Endometrium (tissue), 2 donors: ENCODE measurements around the gene SQSTM1.
A peak's percentile ranks its signal among the peaks of the same experiment; 100 is the strongest.

Experiments
- FAIRE-seq: peaks from 2 replicates; lab custom pipeline; 2012; peaks lifted over from hg19 to GRCh38; lab: Jason Lieb, UNC
- donor health status: control.
- donor health status: control.

The SQSTM1 gene

DNA sequence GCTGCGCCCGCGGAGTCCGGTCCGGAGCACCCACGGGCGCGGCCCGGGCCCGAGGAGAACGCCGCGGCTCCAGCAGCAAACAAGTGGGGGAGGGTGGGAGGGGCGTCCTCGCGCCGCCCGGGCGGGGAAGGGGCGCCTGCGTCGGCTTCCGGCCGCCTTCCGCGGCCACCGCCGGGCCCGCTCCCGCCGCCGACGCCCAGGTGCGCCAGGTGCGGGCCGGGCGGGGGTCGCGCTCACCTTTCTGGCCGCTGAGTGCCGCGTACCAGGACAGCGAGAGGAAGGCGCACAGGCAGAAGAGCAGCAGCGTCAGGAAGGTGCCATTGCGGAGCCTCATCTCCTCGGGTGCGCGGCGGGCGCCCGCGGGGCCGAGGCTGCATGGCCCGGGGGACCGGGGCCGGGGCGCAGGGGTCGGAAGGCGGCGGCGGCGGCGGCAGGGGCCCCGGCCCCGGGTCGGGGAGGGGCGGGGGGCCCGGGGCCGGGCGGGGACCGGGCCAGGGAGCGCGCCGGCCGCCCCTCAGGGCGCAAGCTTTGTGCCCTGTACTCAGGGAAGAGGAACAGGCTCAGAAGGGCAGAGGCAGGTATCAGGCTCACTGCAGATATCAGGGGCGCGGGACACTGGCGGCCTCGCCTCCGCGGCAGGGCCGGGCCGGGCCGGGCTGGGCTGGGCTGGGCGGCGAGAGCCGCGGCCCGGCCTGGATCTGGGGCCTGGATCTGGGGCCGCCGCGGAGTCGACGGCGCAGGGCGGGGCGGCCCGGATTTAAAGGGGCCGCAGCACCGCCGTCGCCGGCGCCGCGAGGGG is 14.3 kb upstream of the SQSTM1 start, which contains the start of gene MGAT4B:
MGAT4B (minus strand) TSS at position 617 of the 799 bp plus-strand sequence; CDS start at position 334, 283 bp downstream.
- FAIRE-seq: no peak

- FAIRE-seq: no peak
These were observed 8.4 kb upstream of the SQSTM1 start for GRCh38 chr5:179812135-179812825.

DNA sequence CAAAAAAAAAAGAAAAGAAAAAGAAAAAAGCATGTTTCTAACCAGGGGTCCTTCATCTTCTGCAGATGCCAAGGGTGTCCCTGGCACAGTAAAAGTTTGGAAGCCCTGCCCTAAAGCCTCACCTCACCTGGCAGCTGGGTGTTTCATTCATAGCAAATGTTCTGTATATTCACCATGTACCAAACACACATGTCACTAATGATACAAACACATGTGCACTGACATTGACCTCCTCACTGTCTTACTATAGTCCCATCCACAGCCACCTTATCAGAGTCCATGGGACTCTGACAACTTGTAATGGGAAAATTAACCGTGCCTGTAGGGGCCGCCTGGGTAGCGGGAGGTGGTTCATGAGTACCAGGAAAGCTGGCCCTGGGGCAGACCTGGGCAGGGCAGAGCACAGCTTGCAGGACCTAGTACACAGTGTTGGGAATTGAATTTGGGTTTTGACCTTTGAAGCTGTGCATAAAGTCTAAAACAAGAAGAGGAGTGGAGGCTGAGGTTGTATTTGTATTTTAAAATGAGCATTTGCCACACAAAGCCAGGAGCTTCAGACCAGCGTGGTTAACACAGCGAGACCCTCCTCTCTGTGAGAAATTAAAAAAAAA is 7.6 kb upstream of the SQSTM1 start:
- FAIRE-seq: no peak

- no peak for FAIRE-seq
These were observed 6.6 kb upstream of the SQSTM1 start for GRCh38 chr5:179814090-179814489.

DNA sequence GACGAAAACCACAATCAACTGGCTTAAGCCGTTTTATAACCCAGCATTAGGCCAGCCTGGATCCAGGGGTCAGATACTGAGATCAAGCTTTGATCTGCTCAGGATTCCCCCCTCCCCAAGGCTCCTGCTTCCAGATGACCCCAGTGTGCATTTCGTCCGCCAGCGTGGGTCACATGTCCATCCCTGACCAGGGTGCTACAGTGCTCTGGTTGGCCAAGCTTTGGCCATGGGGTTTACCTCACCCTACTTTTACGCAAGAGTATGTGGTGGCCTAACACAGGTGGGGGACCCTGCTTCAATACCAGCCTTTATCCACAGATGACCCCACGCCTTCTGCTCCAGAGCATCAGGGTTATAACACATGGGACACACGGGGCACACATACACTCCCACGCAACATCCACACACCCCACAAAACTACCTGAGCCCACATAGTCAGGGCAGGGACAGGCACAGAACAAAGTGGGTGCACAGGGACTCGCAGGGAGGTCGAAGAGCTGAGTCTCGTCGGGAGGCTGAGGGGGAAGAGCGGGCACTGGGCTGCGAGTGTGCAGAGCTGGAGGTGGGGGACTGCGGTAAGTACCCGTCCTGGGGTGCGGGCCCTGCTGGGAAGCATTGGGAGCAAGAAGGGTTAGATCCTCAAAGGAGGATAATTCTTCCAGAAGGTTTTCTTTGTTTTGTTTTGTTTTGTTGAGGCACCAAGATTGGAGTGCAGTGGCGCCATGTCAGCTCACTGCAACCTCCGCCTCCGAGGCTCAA is 5.0 kb upstream of the SQSTM1 start:
- FAIRE-seq: no peak

DNA sequence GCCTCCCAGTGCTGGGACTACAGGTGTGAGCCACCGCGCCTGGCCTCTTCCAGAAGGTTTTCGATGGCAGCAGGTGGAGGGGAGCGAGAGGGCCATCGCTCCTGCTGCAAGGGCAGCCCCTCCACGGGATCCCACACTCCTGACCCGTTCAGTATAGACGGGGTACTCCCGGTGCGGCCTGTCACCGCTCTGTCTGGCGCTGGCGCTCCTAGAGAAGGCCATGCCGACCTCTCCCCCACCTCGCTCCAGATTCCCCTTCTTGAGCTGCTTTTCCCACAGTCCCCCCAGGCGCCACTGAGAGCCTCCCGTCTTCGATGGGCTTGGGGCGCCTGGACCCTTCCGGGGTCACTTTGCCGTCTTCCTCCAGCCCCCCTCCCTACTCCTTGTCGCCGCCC is 4.3 kb upstream of the SQSTM1 start:
- no peak for FAIRE-seq

DNA sequence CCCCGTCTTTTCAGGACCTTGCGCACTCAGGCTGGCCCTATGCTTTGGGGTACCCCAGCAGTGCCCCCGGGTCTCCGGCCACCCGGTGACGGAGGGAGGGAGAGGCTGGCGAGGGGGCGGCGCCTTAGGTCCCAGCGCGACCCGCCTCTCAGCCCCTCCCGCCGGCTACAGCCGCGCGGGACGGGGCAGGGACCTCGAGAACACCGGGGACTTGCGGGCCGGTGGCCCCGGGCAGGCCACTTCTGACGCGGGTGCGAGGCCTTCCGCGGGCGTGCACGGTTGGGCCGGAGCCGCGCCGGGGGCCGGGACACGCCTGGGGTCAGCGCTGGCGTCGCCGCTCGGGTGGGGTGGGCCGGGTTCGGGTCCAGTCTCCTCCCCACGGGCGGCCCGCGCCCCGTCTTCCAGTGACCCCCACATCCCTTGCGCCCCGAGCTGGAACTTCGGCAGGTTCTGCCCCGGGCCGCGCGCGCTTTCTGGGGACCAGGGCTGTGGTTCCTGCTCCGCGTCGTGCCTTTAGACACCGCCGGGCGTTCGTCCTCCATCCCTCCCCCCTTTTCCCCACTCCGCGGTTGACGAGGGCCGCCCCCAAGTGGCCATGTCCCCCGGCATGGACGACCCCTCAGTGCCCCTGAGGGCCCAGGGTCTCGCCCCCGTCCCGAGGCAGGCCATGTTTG is 3.8 kb upstream of the SQSTM1 start:
- FAIRE-seq: no peak

DNA sequence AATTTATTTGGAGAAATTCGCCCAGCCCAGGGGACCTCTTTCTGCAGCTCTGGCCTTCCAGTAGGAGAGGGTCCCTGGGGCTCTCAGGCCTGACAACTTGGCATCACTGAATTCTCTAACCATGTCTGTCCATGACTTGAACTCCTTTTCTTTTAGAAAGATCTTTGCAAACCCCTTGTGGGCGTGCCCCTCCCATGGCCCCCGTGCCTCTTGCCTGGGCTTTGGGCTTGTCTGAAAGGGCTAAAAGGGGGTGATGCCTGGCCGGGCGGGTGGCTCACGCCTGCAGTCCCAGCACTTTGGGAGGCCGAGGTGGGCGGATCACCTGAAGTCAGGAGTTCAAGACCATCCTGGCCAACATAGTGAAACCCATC is 3.2 kb upstream of the SQSTM1 start:
- FAIRE-seq: no peak

DNA sequence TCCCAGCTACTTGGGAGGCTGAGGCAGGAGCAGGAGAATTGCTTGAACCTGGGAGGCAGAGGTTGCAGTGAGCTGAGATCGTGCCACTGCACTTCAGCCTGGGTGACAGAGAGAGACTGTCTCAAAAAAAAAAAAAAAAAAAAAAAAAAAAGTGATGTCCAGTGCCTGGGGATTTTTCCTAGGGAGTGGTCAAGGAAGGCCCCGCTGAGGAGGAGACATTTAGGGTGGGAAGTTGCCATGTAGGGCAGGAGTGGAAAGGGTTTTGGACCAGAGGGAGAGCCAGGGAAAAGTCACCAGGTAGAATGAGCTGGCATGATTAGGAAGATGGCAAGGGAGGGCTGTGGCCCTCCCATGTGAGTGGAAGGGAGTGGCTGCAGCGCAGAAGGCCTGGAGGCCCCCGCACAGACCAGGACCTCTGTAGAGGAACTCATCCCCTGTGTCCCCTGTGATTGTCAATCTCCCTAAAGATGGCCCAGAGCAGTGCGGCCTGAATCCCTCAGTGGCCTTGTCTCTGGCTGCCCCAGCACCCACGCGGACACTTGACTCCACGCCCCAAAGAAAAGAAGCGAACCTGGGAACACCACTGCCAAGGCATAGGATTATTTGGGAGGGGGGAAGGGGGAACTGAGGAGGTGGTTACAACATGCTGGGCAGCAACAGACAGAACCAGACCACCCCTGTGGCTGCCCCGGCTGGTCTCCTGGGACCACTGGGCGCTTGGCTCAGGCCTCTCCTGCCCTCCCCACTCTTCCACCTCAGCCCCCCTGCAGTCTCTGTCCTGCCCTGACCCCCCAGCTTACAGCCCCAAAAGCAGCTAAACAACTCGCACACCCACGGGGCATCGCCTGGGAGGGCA is 2.6 kb upstream of the SQSTM1 start:
- FAIRE-seq: no peak

- FAIRE-seq: no peak
These were observed 1.9 kb upstream of the SQSTM1 start for GRCh38 chr5:179818746-179819295.

DNA sequence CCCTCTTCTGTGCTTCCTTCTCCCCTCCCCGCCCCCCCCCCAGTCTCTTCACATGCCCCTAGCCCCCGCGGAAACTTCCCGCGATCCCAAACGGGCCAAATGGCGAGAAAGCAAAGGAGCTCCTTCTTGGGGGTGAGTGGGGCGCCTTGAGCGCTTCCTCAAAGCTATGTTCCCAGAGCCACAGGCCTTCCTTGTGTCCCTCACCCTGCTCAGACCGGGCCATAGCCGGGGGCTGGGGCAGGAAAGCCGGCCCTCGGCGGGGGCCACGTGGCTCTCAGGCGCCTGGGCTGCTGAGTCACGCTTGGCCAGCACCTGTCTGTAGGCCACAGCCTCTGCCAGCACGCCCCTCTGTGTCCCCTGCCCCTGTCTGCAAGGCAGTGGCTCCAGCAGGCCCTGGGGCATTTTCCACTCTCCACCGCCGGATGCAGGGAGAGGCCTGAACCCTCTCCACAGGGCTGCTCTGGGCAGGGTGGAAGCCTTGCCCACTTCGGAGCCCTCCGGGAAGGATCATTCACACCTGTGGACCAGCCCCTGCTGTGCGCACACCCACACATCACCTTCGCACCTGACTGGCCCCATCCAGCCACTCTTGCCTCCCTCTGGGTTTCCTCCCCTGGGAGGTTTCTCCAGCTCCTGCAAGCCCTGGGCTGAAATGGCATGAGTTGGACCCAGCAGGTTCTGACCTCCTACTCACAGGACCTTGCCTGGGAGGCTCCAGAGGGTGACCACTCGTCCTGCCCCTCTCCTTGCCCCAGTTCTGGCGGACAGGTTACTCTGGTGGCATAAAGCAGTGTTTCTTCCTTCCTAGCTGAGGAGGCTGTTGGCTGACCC is 1.2 kb upstream of the SQSTM1 start:
- FAIRE-seq: no peak

GRCh38 chr5:179820127-179820482 is 600 bp upstream of the SQSTM1 start:
- FAIRE-seq: no peak

DNA sequence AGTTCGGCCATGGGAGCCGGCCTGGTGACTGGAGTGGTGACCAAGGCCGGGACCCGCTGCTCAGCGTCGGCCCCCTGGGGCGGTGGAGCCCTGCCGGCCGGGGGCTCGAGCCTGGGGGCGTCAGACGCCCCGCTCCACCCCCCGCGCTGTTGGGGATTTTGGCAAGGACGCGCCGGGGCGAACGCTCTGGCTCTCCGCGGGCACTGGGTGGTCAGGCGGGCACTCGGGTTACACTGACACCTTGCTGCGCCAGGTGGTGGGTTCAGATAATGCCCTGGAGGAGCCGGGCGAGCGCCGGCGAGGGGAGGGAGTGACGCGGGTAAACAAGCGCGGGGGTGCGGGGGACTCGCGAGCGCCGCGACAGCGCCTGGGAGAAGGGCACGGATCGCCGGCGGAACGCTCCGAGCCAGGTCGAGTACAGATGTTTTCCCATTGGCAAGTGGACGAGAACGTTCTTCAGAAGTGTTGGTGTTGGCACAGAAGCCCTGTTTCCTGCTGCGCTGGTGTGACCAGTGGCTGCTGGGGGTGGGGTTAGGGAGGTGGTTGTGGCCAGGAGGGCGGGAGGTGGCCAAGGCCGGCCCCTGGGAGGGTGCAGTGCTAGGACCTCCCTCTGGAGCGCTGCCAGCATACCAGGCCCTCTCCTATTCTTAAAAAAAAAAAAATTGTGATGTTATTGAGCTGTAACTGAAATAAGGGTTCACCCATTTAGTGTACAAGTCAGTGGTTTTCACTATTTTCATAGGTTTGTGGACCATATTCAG is 773 bp downstream of the SQSTM1 start:
- peak; percentile 15 for FAIRE-seq

DNA sequence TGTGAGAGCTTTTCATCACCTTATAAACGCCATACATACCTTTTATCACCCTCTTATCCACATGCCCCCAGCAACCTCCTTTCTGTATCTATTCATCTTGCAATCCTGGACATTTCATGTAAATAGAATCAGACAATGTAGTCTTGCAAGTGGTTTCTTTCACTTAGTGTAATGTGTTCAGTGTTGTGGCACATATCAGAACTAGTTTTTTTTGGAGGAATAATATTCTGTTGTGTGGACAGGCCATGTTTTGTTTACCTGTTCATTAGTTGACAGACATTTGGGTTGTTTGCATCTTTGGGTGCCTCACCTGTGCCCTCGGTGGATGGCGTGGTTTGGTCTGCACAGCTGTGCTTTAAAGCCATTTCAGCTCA is 1.3 kb downstream of the SQSTM1 start:
- no peak for FAIRE-seq

GRCh38 chr5:179822444-179822990 is 1.8 kb downstream of the SQSTM1 start:
- FAIRE-seq: no peak

- no peak for FAIRE-seq
These were observed 3.4 kb downstream of the SQSTM1 start for GRCh38 chr5:179823937-179824744.

DNA sequence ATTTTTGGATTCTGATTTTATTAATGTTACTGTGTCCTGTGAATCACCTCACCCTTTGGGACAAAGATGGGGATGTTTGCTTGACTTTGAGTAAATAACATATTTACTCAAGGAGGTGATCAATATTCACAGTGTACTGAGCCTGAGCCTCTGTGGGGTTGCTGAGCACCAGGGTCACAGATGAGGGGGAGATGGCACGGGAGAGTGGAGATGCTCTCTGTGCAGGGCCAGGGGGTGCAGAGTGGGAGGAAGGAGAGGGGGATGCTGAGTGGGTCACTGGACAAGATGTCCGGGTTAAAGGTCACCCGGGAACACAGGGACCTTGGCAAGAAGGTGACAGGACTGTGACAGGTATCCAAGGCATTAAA is 4.0 kb downstream of the SQSTM1 start:
- no peak for FAIRE-seq

- no peak for FAIRE-seq
These were observed 5.0 kb downstream of the SQSTM1 start for GRCh38 chr5:179825655-179826182.
